IMR-90 (cell line): ENCODE results near the gene CDH16. TPM values are rescaled to one million over a fixed set of nuclear protein-coding genes. Genes with fewer than 3 reads are reported as not detected.

Experiments
- ATAC-seq: fragments of 200-7000 bp; cut with Tn5 transposase; 2 replicates; pipeline ENCODE4 v1.9.1; 2020; ENCODE audit warnings: low read depth, mild to moderate bottlenecking, moderate library complexity
- BruUV-seq: library from RNA; stranded (reverse); fragments of 400-500 nt; replicated peaks from 2 replicates; lab custom pipeline; 2021; lab: Mats Ljungman, UMichigan
- CTCF ChIA-PET: fragments of 300-600 bp; formaldehyde crosslinking; extraction: SDS; loops from one replicate; lab custom pipeline; 2021; ENCODE audit warnings: antibody characterized with exemption; lab: Yijun Ruan, JAX
- POLR2A ChIA-PET: fragments of 300-600 bp; sonication (Branson Sonifier 250); formaldehyde crosslinking; loops from one replicate; lab custom pipeline; 2022; ENCODE audit warnings: antibody characterized with exemption; ENCODE audit not compliant: unreplicated experiment; lab: Charles Lee
- DNase-seq: peaks from one replicate; pipeline ENCODE4 v3.0.0; 2013
- H2AFZ ChIP-seq: replicated peaks from 2 replicates; pipeline ENCODE3; 2013; ENCODE audit warnings: low read length, mild to moderate bottlenecking; ENCODE audit not compliant: poor library complexity
- H2AK5ac ChIP-seq: 2 replicates; pipeline ENCODE4 v1.6.1; 2013; ENCODE audit warnings: low read depth, low read length, inconsistent platforms
- H2AK9ac ChIP-seq: replicated peaks from 2 replicates; pipeline ENCODE3; 2013; ENCODE audit warnings: mild to moderate bottlenecking, low read depth, low read length, moderate library complexity; ENCODE audit not compliant: poor library complexity
- H2BK120ac ChIP-seq: 2 replicates; pipeline ENCODE4 v1.6.1; 2013; ENCODE audit warnings: low read depth, low read length, inconsistent platforms
- H2BK15ac ChIP-seq: 3 replicates; pipeline ENCODE4 v1.6.1; 2013; ENCODE audit warnings: low read depth, low read length, inconsistent platforms
- H2BK20ac ChIP-seq: 2 replicates; pipeline ENCODE4 v1.6.1; 2013; ENCODE audit warnings: low read depth, mild to moderate bottlenecking, inconsistent platforms, low read length, moderate library complexity
- H2BK5ac ChIP-seq: 2 replicates; pipeline ENCODE4 v1.6.1; 2013; ENCODE audit warnings: mild to moderate bottlenecking, low read depth, low read length, inconsistent platforms; ENCODE audit not compliant: poor library complexity, severe bottlenecking
- H3K14ac ChIP-seq: replicated peaks from 2 replicates; pipeline ENCODE4 v1.6.1; 2013; ENCODE audit warnings: low read depth, low read length, inconsistent platforms
- H3K18ac ChIP-seq: 2 replicates; pipeline ENCODE4 v1.6.1; 2013; ENCODE audit warnings: low read depth, low read length, control low read depth
- H3K23ac ChIP-seq: 2 replicates; pipeline ENCODE4 v1.6.1; 2013; ENCODE audit warnings: low read depth, low read length, inconsistent platforms
- H3K27ac ChIP-seq: 2 replicates; pipeline ENCODE4 v1.5.1; 2013; ENCODE audit warnings: mild to moderate bottlenecking, control low read depth, low read length; ENCODE audit not compliant: insufficient read depth
- H3K27me3 ChIP-seq: 2 replicates; pipeline ENCODE4 v1.6.1; 2013; ENCODE audit warnings: low read length; ENCODE audit not compliant: control insufficient read depth, insufficient read depth
- H3K36me3 ChIP-seq: 2 replicates; pipeline ENCODE4 v1.6.1; 2013; ENCODE audit warnings: low read length, mixed read lengths; ENCODE audit not compliant: control insufficient read depth, insufficient read depth
- H3K4ac ChIP-seq: 2 replicates; pipeline ENCODE4 v1.6.1; 2013; ENCODE audit warnings: low read depth, low read length, inconsistent platforms
- H3K4me1 ChIP-seq: 2 replicates; pipeline ENCODE4 v1.6.1; 2013; ENCODE audit warnings: low read length, mixed read lengths; ENCODE audit not compliant: control insufficient read depth, insufficient read depth
- H3K4me2 ChIP-seq: 2 replicates; pipeline ENCODE4 v1.6.1; 2013; ENCODE audit warnings: low read depth, mild to moderate bottlenecking, control low read depth, low read length, moderate library complexity
- H3K4me3 ChIP-seq: 2 replicates; pipeline ENCODE4 v1.5.1; 2013; ENCODE audit warnings: low read depth, mild to moderate bottlenecking, control low read depth, low read length, moderate library complexity; ENCODE audit not compliant: insufficient read depth
- H3K56ac ChIP-seq: 2 replicates; pipeline ENCODE4 v1.6.1; 2013; ENCODE audit warnings: low read length, inconsistent platforms; ENCODE audit not compliant: insufficient read depth; ENCODE audit errors: extremely low read depth
- H3K79me1 ChIP-seq, 2 experiments: 2 replicates each; pipeline ENCODE4 v1.6.1; 2013; ENCODE audit warnings: low read length in 2 of 2, inconsistent platforms in 1 of 2, low read depth in 1 of 2
- H3K9ac ChIP-seq: 2 replicates; pipeline ENCODE4 v1.6.1; 2013; ENCODE audit warnings: low read depth, low read length, control low read depth
- H3K9me1 ChIP-seq: 2 replicates; pipeline ENCODE4 v1.6.1; 2013; ENCODE audit warnings: low read length, inconsistent platforms; ENCODE audit not compliant: insufficient read depth
- H3K9me3 ChIP-seq: 2 replicates; pipeline ENCODE4 v1.6.1; 2013; ENCODE audit warnings: low read length; ENCODE audit not compliant: control insufficient read depth, insufficient read depth
- H4K20me1 ChIP-seq: 2 replicates; pipeline ENCODE4 v1.6.1; 2013; ENCODE audit warnings: low read length, inconsistent platforms; ENCODE audit not compliant: insufficient read depth
- H4K5ac ChIP-seq: 2 replicates; pipeline ENCODE4 v1.6.1; 2013; ENCODE audit warnings: mild to moderate bottlenecking, low read depth, low read length, control low read depth
- H4K8ac ChIP-seq, 2 experiments: 2 replicates each; pipeline ENCODE4 v1.6.1; 2013; ENCODE audit warnings: low read depth in 2 of 2, low read length in 2 of 2, control low read depth in 1 of 2, inconsistent platforms in 1 of 2
- H4K91ac ChIP-seq: 2 replicates; pipeline ENCODE4 v1.6.1; 2013; ENCODE audit warnings: low read depth, low read length, inconsistent platforms; ENCODE audit not compliant: insufficient read depth
- BHLHE40 ChIP-seq: fragments of 150-350 bp; IDR thresholded peaks from 2 replicates; pipeline ENCODE4 v1.6.1; 2016; ENCODE audit warnings: mild to moderate bottlenecking, low read depth, low read length
- CEBPB ChIP-seq: IDR thresholded peaks from 2 replicates; pipeline ENCODE4 v1.6.1; 2012; ENCODE audit warnings: low read depth, low read length, improper control_type of control experiment
- CHD1 ChIP-seq: IDR thresholded peaks from 2 replicates; pipeline ENCODE4 v1.6.1; 2012; ENCODE audit warnings: low read depth, low read length, improper control_type of control experiment
- FOS ChIP-seq: fragments of 150-350 bp; IDR thresholded peaks from 2 replicates; pipeline ENCODE4 v1.6.1; 2016; ENCODE audit warnings: low read depth, low read length
- MAFK ChIP-seq: IDR thresholded peaks from 2 replicates; pipeline ENCODE4 v1.6.1; 2012; ENCODE audit warnings: low read depth, low read length, improper control_type of control experiment
- MAZ ChIP-seq: IDR thresholded peaks from 2 replicates; pipeline ENCODE4 v1.6.1; 2012; ENCODE audit warnings: low read depth, mild to moderate bottlenecking, low read length, improper control_type of control experiment, moderate library complexity, borderline replicate concordance
- MXI1 ChIP-seq: IDR thresholded peaks from 2 replicates; pipeline ENCODE4 v1.6.1; 2012; ENCODE audit warnings: low read depth, mild to moderate bottlenecking, low read length, moderate library complexity, borderline replicate concordance
- NFE2L2 ChIP-seq: fragments of 150-350 bp; IDR thresholded peaks from 2 replicates; pipeline ENCODE4 v1.6.1; 2016; ENCODE audit warnings: low read depth, mild to moderate bottlenecking, low read length
- POLR2A ChIP-seq: IDR thresholded peaks from 2 replicates; pipeline ENCODE4 v1.6.1; 2012; ENCODE audit warnings: mild to moderate bottlenecking, low read depth, low read length
- RAD21 ChIP-seq: IDR thresholded peaks from 2 replicates; pipeline ENCODE4 v1.6.1; 2012; ENCODE audit warnings: low read length, improper control_type of control experiment
- RCOR1 ChIP-seq: IDR thresholded peaks from 2 replicates; pipeline ENCODE4 v1.6.1; 2012; ENCODE audit warnings: mild to moderate bottlenecking, low read length, improper control_type of control experiment; ENCODE audit not compliant: insufficient replicate concordance
- RFX5 ChIP-seq: IDR thresholded peaks from 2 replicates; pipeline ENCODE4 v1.8.0; 2012; ENCODE audit warnings: low read depth, mild to moderate bottlenecking, low read length, moderate library complexity
- SMC3 ChIP-seq: fragments of 150-350 bp; IDR thresholded peaks from 2 replicates; pipeline ENCODE4 v1.6.1; 2016; ENCODE audit warnings: low read depth, mild to moderate bottlenecking, antibody characterized with exemption, low read length, moderate library complexity
- USF2 ChIP-seq: fragments of 150-350 bp; IDR thresholded peaks from 2 replicates; pipeline ENCODE4 v1.6.1; 2017; ENCODE audit warnings: mild to moderate bottlenecking, antibody characterized with exemption, low read length, low read depth
- WGBS, 2 experiments: methylation state at CpG; one replicate each; pipeline versions ENCODE4 v1.1.5 to v1.1.7; 2013; ENCODE audit warnings: missing lambda C conversion rate in 2 of 2; ENCODE audit not compliant: insufficient read length in 1 of 2; ENCODE audit errors: extremely low coverage in 2 of 2; 5-methylcytosine and 5-hydroxymethylcytosine counted together
- dilution Hi-C: fragments of 300-500 bp; cut with HindIII; formaldehyde crosslinking; loops from one replicate; pipeline ENCODE4 v1.14.3; 2018; ENCODE audit warnings: low sequenced_read_pairs; ENCODE audit not compliant: unreplicated experiment
- in situ Hi-C: fragments of 300-500 bp; cut with MboI; formaldehyde crosslinking; loops from 3 replicates; pipeline ENCODE4 v1.14.3; 2019; ENCODE audit warnings: low sequenced_read_pairs, inconsistent platforms, mixed read lengths
- intact Hi-C: fragments of 100-400 bp; cut with micrococcal nuclease; formaldehyde crosslinking; loops from 2 replicates; pipeline ENCODE4 v1.10.0; 2022
- polyA plus RNA-seq, 3 experiments: library from polyadenylated mRNA; depleted of rRNA; stranded (reverse); fragments of >200 nt; gene quantifications; 2 replicates each; pipeline ENCODE4 v1.2.3, GENCODE V29; 2012; ENCODE audit warnings: low replicate concordance in 1 of 3
- total RNA-seq: library from RNA; depleted of rRNA; stranded (reverse); fragments of >200 nt; gene quantifications from 2 replicates; pipeline ENCODE4 v1.2.3, GENCODE V29; 2012
- TF ChIP-seq, protein P1 (sequence below): fragments of 150-350 bp; IDR thresholded peaks from 2 replicates; pipeline ENCODE4 v1.6.1; 2016; ENCODE audit warnings: low read depth, mild to moderate bottlenecking, low read length, moderate library complexity, borderline replicate concordance
- TF ChIP-seq, protein P2 (sequence below): conservative IDR thresholded peaks from 2 replicates; pipeline ENCODE4 v1.5.1; 2012; ENCODE audit warnings: mild to moderate bottlenecking, low read depth, low read length, improper control_type of control experiment

Gene CDH16
- total and polyA plus RNA-seq, 2 of the 4 experiments (the other 2 are of a cell fraction): not detected

- no peak overlapping the region for H3K9ac ChIP-seq
- H2AFZ ChIP-seq: no peak overlapping the region
- no peak overlapping the region for H3K4me2 ChIP-seq
- H3K79me1 ChIP-seq: no peaks in the 10 kb centered on the region
- H3K4ac ChIP-seq: no peak overlapping the region
- no peak for DNase-seq
- no peak overlapping the region for H2BK15ac ChIP-seq
- H4K91ac ChIP-seq: no peak overlapping the region
- POLR2A ChIA-PET: no interaction called here
- dilution Hi-C loops: no loop called here
- no peaks in the 10 kb centered on the region for H3K36me3 ChIP-seq
- H4K20me1 ChIP-seq: peaks cover 3% of the 10 kb centered on the region; the same call in 1 of the 2 replicates
- no peak overlapping the region for H2AK9ac ChIP-seq
- no peak overlapping the region for H2BK20ac ChIP-seq
- H3K23ac ChIP-seq: no peak overlapping the region
- no peak overlapping the region for H3K56ac ChIP-seq
- H3K18ac ChIP-seq: no peak overlapping the region
- H3K27ac ChIP-seq: no peak overlapping the region
- no peak overlapping the region for H2AK5ac ChIP-seq
- H4K5ac ChIP-seq: no peak overlapping the region
- no peak for TF ChIP-seq FOS
- no peak for TF ChIP-seq USF2
- TF ChIP-seq, protein P1, sequence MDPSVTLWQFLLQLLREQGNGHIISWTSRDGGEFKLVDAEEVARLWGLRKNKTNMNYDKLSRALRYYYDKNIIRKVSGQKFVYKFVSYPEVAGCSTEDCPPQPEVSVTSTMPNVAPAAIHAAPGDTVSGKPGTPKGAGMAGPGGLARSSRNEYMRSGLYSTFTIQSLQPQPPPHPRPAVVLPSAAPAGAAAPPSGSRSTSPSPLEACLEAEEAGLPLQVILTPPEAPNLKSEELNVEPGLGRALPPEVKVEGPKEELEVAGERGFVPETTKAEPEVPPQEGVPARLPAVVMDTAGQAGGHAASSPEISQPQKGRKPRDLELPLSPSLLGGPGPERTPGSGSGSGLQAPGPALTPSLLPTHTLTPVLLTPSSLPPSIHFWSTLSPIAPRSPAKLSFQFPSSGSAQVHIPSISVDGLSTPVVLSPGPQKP: no peak
- TF ChIP-seq NFE2L2: no peak
- no peak for TF ChIP-seq CHD1
- no peak for TF ChIP-seq RAD21
- TF ChIP-seq CEBPB: no peak
- no peak for TF ChIP-seq MXI1
- TF ChIP-seq BHLHE40: no peak
- TF ChIP-seq RCOR1: no peak
- no peak for TF ChIP-seq MAFK
- TF ChIP-seq POLR2A: no peak
- TF ChIP-seq SMC3: no peak
- TF ChIP-seq MAZ: no peak
- no peak for TF ChIP-seq RFX5
- TF ChIP-seq, protein P2, sequence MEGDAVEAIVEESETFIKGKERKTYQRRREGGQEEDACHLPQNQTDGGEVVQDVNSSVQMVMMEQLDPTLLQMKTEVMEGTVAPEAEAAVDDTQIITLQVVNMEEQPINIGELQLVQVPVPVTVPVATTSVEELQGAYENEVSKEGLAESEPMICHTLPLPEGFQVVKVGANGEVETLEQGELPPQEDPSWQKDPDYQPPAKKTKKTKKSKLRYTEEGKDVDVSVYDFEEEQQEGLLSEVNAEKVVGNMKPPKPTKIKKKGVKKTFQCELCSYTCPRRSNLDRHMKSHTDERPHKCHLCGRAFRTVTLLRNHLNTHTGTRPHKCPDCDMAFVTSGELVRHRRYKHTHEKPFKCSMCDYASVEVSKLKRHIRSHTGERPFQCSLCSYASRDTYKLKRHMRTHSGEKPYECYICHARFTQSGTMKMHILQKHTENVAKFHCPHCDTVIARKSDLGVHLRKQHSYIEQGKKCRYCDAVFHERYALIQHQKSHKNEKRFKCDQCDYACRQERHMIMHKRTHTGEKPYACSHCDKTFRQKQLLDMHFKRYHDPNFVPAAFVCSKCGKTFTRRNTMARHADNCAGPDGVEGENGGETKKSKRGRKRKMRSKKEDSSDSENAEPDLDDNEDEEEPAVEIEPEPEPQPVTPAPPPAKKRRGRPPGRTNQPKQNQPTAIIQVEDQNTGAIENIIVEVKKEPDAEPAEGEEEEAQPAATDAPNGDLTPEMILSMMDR: no peak
- in situ Hi-C loops: loop anchor here (10.0 kb wide), 1 partner anchor 465 kb away; no protein-coding TSS in a partner anchor
- CTCF ChIA-PET: interaction anchor here (3.2 kb wide), 1 partner anchor 39 kb away, joined by 22 read pairs; the partner anchor contains the start of gene NAE1
- intact Hi-C loops: loop anchor here (2.0 to 5.0 kb wide), 3 partner anchors 117 to 465 kb away; partner anchors contain the start of gene DYNC1LI2
- H3K4me1 ChIP-seq: peaks cover 7% of the 10 kb centered on the region
- no peak overlapping the region for H2BK120ac ChIP-seq
- H3K27me3 ChIP-seq: no peaks in the 10 kb centered on the region
- no peaks in the 10 kb centered on the region for H3K9me3 ChIP-seq
- H3K9me1 ChIP-seq: peaks cover 5% of the 10 kb centered on the region
- ATAC-seq: no peak
- no peak overlapping the region for H3K4me3 ChIP-seq
- no peak overlapping the region for H3K14ac ChIP-seq
- H2BK5ac ChIP-seq: no peak overlapping the region
- no peak overlapping the region for H4K8ac ChIP-seq
- WGBS, 2 experiments: 100% methylated on average over 1 of the region's 1 CpG; no CpG with 5 or more reads in 1 of the 2 experiments
- no TSS peak for BruUV-seq
These were observed 49.3 kb downstream of the CDH16 start for GRCh38 chr16:66869424-66869823.
